ENCODE results near the gene APAF1.

- TF ChIP-seq, protein P1, sequence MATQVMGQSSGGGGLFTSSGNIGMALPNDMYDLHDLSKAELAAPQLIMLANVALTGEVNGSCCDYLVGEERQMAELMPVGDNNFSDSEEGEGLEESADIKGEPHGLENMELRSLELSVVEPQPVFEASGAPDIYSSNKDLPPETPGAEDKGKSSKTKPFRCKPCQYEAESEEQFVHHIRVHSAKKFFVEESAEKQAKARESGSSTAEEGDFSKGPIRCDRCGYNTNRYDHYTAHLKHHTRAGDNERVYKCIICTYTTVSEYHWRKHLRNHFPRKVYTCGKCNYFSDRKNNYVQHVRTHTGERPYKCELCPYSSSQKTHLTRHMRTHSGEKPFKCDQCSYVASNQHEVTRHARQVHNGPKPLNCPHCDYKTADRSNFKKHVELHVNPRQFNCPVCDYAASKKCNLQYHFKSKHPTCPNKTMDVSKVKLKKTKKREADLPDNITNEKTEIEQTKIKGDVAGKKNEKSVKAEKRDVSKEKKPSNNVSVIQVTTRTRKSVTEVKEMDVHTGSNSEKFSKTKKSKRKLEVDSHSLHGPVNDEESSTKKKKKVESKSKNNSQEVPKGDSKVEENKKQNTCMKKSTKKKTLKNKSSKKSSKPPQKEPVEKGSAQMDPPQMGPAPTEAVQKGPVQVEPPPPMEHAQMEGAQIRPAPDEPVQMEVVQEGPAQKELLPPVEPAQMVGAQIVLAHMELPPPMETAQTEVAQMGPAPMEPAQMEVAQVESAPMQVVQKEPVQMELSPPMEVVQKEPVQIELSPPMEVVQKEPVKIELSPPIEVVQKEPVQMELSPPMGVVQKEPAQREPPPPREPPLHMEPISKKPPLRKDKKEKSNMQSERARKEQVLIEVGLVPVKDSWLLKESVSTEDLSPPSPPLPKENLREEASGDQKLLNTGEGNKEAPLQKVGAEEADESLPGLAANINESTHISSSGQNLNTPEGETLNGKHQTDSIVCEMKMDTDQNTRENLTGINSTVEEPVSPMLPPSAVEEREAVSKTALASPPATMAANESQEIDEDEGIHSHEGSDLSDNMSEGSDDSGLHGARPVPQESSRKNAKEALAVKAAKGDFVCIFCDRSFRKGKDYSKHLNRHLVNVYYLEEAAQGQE (IDR thresholded peaks at IDR 0.05): no peak
- TF ChIP-seq, protein P2, sequence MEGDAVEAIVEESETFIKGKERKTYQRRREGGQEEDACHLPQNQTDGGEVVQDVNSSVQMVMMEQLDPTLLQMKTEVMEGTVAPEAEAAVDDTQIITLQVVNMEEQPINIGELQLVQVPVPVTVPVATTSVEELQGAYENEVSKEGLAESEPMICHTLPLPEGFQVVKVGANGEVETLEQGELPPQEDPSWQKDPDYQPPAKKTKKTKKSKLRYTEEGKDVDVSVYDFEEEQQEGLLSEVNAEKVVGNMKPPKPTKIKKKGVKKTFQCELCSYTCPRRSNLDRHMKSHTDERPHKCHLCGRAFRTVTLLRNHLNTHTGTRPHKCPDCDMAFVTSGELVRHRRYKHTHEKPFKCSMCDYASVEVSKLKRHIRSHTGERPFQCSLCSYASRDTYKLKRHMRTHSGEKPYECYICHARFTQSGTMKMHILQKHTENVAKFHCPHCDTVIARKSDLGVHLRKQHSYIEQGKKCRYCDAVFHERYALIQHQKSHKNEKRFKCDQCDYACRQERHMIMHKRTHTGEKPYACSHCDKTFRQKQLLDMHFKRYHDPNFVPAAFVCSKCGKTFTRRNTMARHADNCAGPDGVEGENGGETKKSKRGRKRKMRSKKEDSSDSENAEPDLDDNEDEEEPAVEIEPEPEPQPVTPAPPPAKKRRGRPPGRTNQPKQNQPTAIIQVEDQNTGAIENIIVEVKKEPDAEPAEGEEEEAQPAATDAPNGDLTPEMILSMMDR (IDR thresholded peaks at IDR 0.05; ENCODE audit: low read depth, low read length, missing input control): no peak
- TF ChIP-seq TAF1 (conservative IDR thresholded peaks at IDR 0.05) (no peak), MAX (IDR thresholded peaks at IDR 0.05) (no peak), FOXA1 (IDR thresholded peaks at IDR 0.05) (no peak), JUND (IDR thresholded peaks at IDR 0.05) (no peak), SP1 (IDR thresholded peaks at IDR 0.05) (no peak), NR2F2 (IDR thresholded peaks at IDR 0.05) (no peak), EGR1 (IDR thresholded peaks at IDR 0.05; ENCODE audit: low read depth in 2 of 2) (no peak), RXRA (IDR thresholded peaks at IDR 0.05) (no peak), RAD21 (IDR thresholded peaks at IDR 0.05) (no peak), ATF3 (IDR thresholded peaks at IDR 0.05) (no peak)
- TF ChIP-seq, protein P3, sequence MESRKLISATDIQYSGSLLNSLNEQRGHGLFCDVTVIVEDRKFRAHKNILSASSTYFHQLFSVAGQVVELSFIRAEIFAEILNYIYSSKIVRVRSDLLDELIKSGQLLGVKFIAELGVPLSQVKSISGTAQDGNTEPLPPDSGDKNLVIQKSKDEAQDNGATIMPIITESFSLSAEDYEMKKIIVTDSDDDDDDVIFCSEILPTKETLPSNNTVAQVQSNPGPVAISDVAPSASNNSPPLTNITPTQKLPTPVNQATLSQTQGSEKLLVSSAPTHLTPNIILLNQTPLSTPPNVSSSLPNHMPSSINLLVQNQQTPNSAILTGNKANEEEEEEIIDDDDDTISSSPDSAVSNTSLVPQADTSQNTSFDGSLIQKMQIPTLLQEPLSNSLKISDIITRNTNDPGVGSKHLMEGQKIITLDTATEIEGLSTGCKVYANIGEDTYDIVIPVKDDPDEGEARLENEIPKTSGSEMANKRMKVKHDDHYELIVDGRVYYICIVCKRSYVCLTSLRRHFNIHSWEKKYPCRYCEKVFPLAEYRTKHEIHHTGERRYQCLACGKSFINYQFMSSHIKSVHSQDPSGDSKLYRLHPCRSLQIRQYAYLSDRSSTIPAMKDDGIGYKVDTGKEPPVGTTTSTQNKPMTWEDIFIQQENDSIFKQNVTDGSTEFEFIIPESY (IDR thresholded peaks at IDR 0.05): no peak
These were observed 8.0 kb upstream of the APAF1 start for GRCh38 chr12:98637068-98637467.

All from liver (tissue), 3 donors.